Neural progenitor cell (in vitro differentiated cells): ENCODE data around the gene KLRD1. TPM values are rescaled to one million over a fixed set of nuclear protein-coding genes. Genes with fewer than 3 reads are reported as not detected.
"Not testable (repeated sequence)": the region's sequence is repeated elsewhere in the genome, so short reads cannot be mapped to it uniquely, and the experiment has no call there.

Experiments
- DNase-seq: peaks from one replicate; pipeline ENCODE4 v3.0.0-alpha.2; 2016; ENCODE audit warnings: low spot score
- H2AFZ ChIP-seq: fragments of 200-600 bp; sonication (generic); replicated peaks from 2 replicates; pipeline ENCODE4 v1.6.1; 2016; ENCODE audit warnings: antibody characterized with exemption
- H3F3A ChIP-seq: fragments of 200-600 bp; sonication (generic); 2 replicates; pipeline ENCODE4 v1.6.1; 2016; ENCODE audit warnings: antibody characterized with exemption, low read depth
- H3K27ac ChIP-seq: fragments of 200-600 bp; sonication (generic); 2 replicates; pipeline ENCODE4 v1.5.1; 2016; ENCODE audit warnings: mild to moderate bottlenecking
- H3K27me3 ChIP-seq: fragments of 200-600 bp; sonication (generic); 2 replicates; pipeline ENCODE4 v1.6.1; 2016; ENCODE audit warnings: mild to moderate bottlenecking, moderate library complexity
- H3K36me3 ChIP-seq: fragments of 200-600 bp; sonication (generic); 2 replicates; pipeline ENCODE4 v1.5.1; 2016
- H3K4me1 ChIP-seq: fragments of 200-600 bp; sonication (generic); 2 replicates; pipeline ENCODE4 v1.6.1; 2016; ENCODE audit warnings: mixed run types
- H3K4me2 ChIP-seq: fragments of 200-600 bp; sonication (generic); 2 replicates; pipeline ENCODE4 v1.6.1; 2016
- H3K4me3 ChIP-seq: fragments of 200-600 bp; sonication (generic); 2 replicates; pipeline ENCODE4 v1.5.1; 2016
- H3K79me2 ChIP-seq: fragments of 200-600 bp; sonication (generic); 2 replicates; pipeline ENCODE4 v1.6.1; 2016; ENCODE audit warnings: low read depth
- H3K9ac ChIP-seq: fragments of 200-600 bp; sonication (generic); 2 replicates; pipeline ENCODE4 v1.6.1; 2016
- H3K9me3 ChIP-seq: fragments of 200-600 bp; sonication (generic); 2 replicates; pipeline ENCODE4 v1.5.1; 2016; ENCODE audit warnings: low read depth
- H4K20me1 ChIP-seq: fragments of 200-600 bp; sonication (generic); 2 replicates; pipeline ENCODE4 v1.6.1; 2016; ENCODE audit warnings: low read depth
- H3K27ac Mint-ChIP-seq: 3 replicates; pipeline ENCODE4 v1.8.0; 2021; ENCODE audit warnings: mixed read lengths
- H3K27me3 Mint-ChIP-seq: 2 replicates; pipeline ENCODE4 v1.8.0; 2022; ENCODE audit warnings: low read depth, mild to moderate bottlenecking, inconsistent platforms, moderate library complexity, mixed read lengths; ENCODE audit not compliant: insufficient read depth
- H3K36me3 Mint-ChIP-seq: 3 replicates; pipeline ENCODE4 v1.8.0; 2021; ENCODE audit warnings: mixed read lengths
- H3K4me1 Mint-ChIP-seq: 3 replicates; pipeline ENCODE4 v1.8.0; 2021; ENCODE audit warnings: mixed read lengths
- H3K4me3 Mint-ChIP-seq: 3 replicates; pipeline ENCODE4 v1.8.0; 2021; ENCODE audit warnings: mild to moderate bottlenecking, moderate library complexity, mixed read lengths
- H3K9me3 Mint-ChIP-seq: 3 replicates; pipeline ENCODE4 v1.8.0; 2020; ENCODE audit warnings: mixed read lengths
- CTCF ChIP-seq: fragments of 200-600 bp; sonication (generic); IDR thresholded peaks from 2 replicates; pipeline ENCODE4 v1.5.1; 2017; ENCODE audit warnings: antibody characterized with exemption, mild to moderate bottlenecking
- EZH2 ChIP-seq: fragments of 200-600 bp; sonication (generic); IDR thresholded peaks from 2 replicates; pipeline ENCODE4 v1.6.1; 2017; ENCODE audit warnings: antibody characterized with exemption, mild to moderate bottlenecking, moderate library complexity
- EZH2phosphoT487 ChIP-seq: fragments of 200-600 bp; sonication (generic); IDR thresholded peaks from 2 replicates; pipeline ENCODE4 v1.6.1; 2017; ENCODE audit warnings: antibody characterized with exemption
- total RNA-seq: library from RNA; depleted of rRNA; stranded (reverse); fragments of >200 nt; gene quantifications from 2 replicates; pipeline ENCODE4 v1.2.3, GENCODE V29; 2015; ENCODE audit warnings: low replicate concordance

KLRD1 gene
- total RNA-seq, 1 donor from 2014 or later = 0.06 TPM

GRCh38 chr12:10331642-10332239 lies 24.1 kb downstream of the KLRD1 start:
- no peak overlapping the region for H3K27ac Mint-ChIP-seq
- no peaks in the 10 kb centered on the region for H3K4me1 Mint-ChIP-seq
- H3K4me3 Mint-ChIP-seq = no peak overlapping the region
- H3K27ac ChIP-seq = no peak overlapping the region
- no peaks in the 10 kb centered on the region for H4K20me1 ChIP-seq
- H3K79me2 ChIP-seq = no peaks in the 10 kb centered on the region
- TF ChIP-seq EZH2 = no peak
- TF ChIP-seq CTCF = peak; percentile 79
- TF ChIP-seq EZH2phosphoT487 = no peak
- no peaks in the 10 kb centered on the region for H3K27me3 ChIP-seq
- peaks cover 5% of the 10 kb centered on the region for H3K9me3 Mint-ChIP-seq
- no peaks in the 10 kb centered on the region for H3K9me3 ChIP-seq
- no peaks in the 10 kb centered on the region for H3K36me3 Mint-ChIP-seq
- H3K4me3 ChIP-seq = no peak overlapping the region
- H3K4me2 ChIP-seq = no peak overlapping the region
- H2AFZ ChIP-seq = peak overlapping the region; percentile 61
- no peaks in the 10 kb centered on the region for H3K4me1 ChIP-seq
- no peaks in the 10 kb centered on the region for H3K36me3 ChIP-seq
- H3F3A ChIP-seq = no peaks in the 10 kb centered on the region
- no peaks in the 10 kb centered on the region for H3K27me3 Mint-ChIP-seq
- peak; percentile 72 for DNase-seq
- no peak overlapping the region for H3K9ac ChIP-seq

GRCh38 chr12:10336196-10336595 lies 28.5 kb downstream of the KLRD1 start:
- H2AFZ ChIP-seq, H3K27me3 ChIP-seq, H3K4me1 Mint-ChIP-seq, H3K27ac Mint-ChIP-seq, H4K20me1 ChIP-seq, H3K4me1 ChIP-seq, H3K4me2 ChIP-seq, H3K9ac ChIP-seq, H3K27me3 Mint-ChIP-seq, H3K36me3 Mint-ChIP-seq, H3K79me2 ChIP-seq, H3K4me3 Mint-ChIP-seq, H3K9me3 ChIP-seq, H3K36me3 ChIP-seq, H3K27ac ChIP-seq, DNase-seq, H3K4me3 ChIP-seq, H3K9me3 Mint-ChIP-seq, H3F3A ChIP-seq: not testable (repeated sequence)

- not testable (repeated sequence) for H2AFZ ChIP-seq
Observed at GRCh38 chr12:10338470-10338869, 30.8 kb downstream of the KLRD1 start.

GRCh38 chr12:10339053-10339840 lies 31.6 kb downstream of the KLRD1 start:
- Histone ChIP-seq H3K4me1 (no peaks in the 10 kb centered on the region), H3K4me3 (no peak overlapping the region), H2AFZ (no peak overlapping the region), H3K36me3 (no peaks in the 10 kb centered on the region), H3K9ac (no peak overlapping the region), H3K9me3 (no peaks in the 10 kb centered on the region), H3K27ac (no peak overlapping the region), H3F3A (no peaks in the 10 kb centered on the region), H3K27me3 (no peaks in the 10 kb centered on the region), H3K79me2 (no peaks in the 10 kb centered on the region), H4K20me1 (no peaks in the 10 kb centered on the region), H3K4me2 (no peak overlapping the region)
- TF ChIP-seq EZH2phosphoT487 (no peak), CTCF (no peak), EZH2 (no peak)
- H3K4me3 Mint-ChIP-seq = no peak overlapping the region
- H3K27me3 Mint-ChIP-seq = peaks cover 6% of the 10 kb centered on the region
- no peaks in the 10 kb centered on the region for H3K36me3 Mint-ChIP-seq
- no peaks in the 10 kb centered on the region for H3K9me3 Mint-ChIP-seq
- no peaks in the 10 kb centered on the region for H3K4me1 Mint-ChIP-seq
- no peak overlapping the region for H3K27ac Mint-ChIP-seq
- no peak for DNase-seq

More at GRCh38 chr12:10338470-10338869, 30.8 kb downstream of the KLRD1 start:
- not testable (repeated sequence) for H3K9me3 Mint-ChIP-seq, H3K4me3 Mint-ChIP-seq, H3K27me3 Mint-ChIP-seq, H3K36me3 ChIP-seq, H3K36me3 Mint-ChIP-seq, H3F3A ChIP-seq, H3K9me3 ChIP-seq, DNase-seq, H3K27me3 ChIP-seq, H3K9ac ChIP-seq, H3K4me1 Mint-ChIP-seq, H3K4me3 ChIP-seq, H3K79me2 ChIP-seq, H3K4me2 ChIP-seq, H3K27ac Mint-ChIP-seq, H3K4me1 ChIP-seq, H4K20me1 ChIP-seq, H3K27ac ChIP-seq

- H2AFZ ChIP-seq, H3K27me3 Mint-ChIP-seq: not testable (repeated sequence)
Observed at GRCh38 chr12:10340946-10341345, 33.3 kb downstream of the KLRD1 start.

More at GRCh38 chr12:10340946-10341345, 33.3 kb downstream of the KLRD1 start:
- H3K4me1 ChIP-seq, H3K9ac ChIP-seq, DNase-seq, H3K4me3 ChIP-seq, H3K27ac ChIP-seq, H3K27me3 ChIP-seq, H3K27ac Mint-ChIP-seq, H4K20me1 ChIP-seq, H3K4me3 Mint-ChIP-seq, H3K9me3 Mint-ChIP-seq, H3K4me2 ChIP-seq, H3K79me2 ChIP-seq, H3K9me3 ChIP-seq, H3K4me1 Mint-ChIP-seq, H3K36me3 ChIP-seq, H3F3A ChIP-seq, H3K36me3 Mint-ChIP-seq: not testable (repeated sequence)
